C1 segment of cervical spinal cord (tissue), 14 donors: Measurements from ENCODE around the gene FGGY.
"Not testable (repeated sequence)": the region's sequence is repeated elsewhere in the genome, so short reads cannot be mapped to it uniquely, and the experiment has no call there.

Experiments used
- DNase-seq, 14 donors: peaks; one replicate each; lab custom pipeline; 2025; lab: John Stamatoyannopoulos, UW

FGGY gene

DNA sequence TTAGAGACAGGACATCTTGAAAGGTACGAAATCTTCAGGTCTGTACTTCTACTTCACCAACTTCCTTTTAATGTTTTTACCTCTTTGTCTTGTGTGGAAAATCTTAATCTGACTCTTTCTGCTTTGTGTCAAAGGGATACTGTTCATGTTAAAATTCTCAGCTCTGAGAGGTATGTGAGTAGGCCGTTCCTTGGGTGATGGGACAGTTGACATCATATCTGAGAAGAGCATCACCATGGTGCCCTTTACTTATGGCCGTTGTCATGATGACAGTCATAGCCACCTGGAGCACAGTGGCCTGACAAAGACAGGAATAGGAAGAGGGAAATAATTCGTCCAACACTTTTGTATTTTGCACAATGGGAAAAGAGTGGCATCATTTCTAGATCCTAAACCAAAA, 145.6 kb downstream of the FGGY start:
- DNase-seq = no peak

- no peak for DNase-seq
Observed at GRCh38 chr1:59443310-59443709, 146.4 kb downstream of the FGGY start.

DNA sequence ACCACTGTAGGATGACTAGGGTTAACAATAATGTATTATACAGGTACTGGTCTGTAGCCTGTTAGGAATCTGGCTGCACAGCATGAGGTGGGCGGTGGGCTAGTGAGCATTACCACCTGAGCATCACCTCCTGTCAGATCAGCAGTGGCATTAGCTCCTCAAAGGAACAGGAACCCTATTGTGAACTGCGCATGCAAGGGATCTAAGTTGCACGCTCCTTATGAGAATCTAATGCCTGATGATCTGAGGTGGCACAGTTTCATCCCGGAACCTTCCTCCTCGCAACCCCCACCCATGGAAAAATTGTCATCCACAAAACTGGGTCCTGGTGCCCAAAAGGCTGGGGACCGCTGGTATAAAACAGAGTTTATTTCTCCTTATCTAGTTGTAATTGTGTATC, 147.6 kb downstream of the FGGY start:
- DNase-seq = no peak

DNA sequence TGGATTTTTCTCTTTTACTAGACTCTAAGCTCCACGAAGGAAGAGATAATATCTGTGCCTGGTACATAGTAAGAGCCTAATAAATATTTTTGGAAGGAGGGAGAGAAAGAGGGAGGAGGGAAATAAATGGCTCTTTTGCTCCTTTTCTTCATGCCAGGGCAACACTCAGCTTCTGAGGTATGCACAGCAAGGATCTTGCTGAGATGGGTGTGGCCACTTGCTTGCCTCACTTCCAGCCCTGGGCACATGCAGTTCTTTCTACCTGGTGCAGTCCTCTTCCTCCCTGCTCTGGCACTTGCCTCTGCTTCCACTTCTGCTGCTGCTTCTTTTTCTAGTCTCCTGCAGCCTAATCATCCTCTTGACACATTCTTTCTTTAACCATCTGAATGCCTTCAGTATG, 148.1 kb downstream of the FGGY start:
- DNase-seq = no peak

- peak in 1 of 14 donors; percentile 14 for DNase-seq
Observed at GRCh38 chr1:59446257-59446901, 149.5 kb downstream of the FGGY start.

- DNase-seq = no peak
Observed at GRCh38 chr1:59452026-59452425, 155.1 kb downstream of the FGGY start.

DNA sequence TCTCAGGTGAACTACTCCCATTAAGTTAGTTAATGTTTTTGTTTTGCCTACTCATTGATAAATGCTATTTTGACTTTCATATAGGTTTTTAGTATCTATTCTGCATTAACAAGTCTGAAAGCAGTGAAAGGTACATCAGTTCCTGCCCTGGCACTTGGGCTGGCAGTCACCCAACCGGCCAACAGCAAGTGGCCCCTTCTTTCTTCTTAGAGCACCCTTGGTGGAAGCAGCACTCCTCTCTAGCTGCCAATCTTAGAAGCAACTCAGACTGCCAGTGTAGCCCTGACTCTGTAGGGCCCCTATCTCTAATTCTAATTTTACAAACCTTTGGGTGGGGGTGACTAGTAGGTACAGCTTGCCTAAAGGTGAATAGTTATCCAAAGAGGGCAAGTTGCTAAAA, 155.7 kb downstream of the FGGY start:
- no peak for DNase-seq

- no peak for DNase-seq
Observed at GRCh38 chr1:59453297-59453968, 156.5 kb downstream of the FGGY start.

- no peak for DNase-seq
Observed at GRCh38 chr1:59455206-59455605, 158.3 kb downstream of the FGGY start.

DNA sequence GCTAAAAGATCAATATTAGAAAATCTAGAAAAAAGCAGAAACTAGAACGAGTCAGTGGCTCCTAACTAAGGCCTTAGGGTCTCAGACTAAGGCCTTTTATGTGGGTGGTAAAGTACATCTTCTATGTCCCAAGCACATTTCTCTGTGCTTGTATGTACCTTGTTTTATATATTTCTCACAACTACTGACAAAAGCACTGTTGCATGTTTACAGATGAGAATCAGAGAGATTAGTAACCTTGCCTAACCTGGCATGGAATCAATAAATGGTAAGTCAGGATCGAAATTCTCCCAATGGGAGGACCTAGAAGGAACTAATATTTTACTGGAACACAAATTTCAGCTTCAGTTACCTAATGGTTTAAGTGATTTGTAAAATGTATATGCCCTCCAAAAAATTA, 160.9 kb downstream of the FGGY start:
- no peak for DNase-seq

GRCh38 chr1:59458884-59459283, 162.0 kb downstream of the FGGY start:
- DNase-seq = no peak

GRCh38 chr1:59462942-59463341, 166.0 kb downstream of the FGGY start:
- not testable (repeated sequence) for DNase-seq

DNA sequence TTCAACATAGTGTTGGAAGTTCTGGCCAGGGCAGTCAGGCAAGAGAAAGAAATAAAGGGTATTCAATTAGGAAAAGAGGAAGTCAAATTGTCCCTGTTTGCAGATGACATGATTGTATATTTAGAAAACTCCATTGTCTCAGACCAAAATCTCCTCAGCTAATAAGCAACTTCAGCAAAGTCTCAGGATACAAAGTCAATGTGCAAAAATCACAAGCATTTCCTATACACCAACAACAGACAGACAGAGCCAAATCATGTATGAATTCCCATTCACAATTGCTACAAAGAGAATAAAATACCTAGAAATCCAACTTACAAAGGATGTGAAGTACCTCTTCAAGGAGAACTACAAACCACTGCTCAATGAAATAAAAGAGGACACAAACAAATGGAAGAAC, 168.6 kb downstream of the FGGY start:
- DNase-seq = not testable (repeated sequence)

DNA sequence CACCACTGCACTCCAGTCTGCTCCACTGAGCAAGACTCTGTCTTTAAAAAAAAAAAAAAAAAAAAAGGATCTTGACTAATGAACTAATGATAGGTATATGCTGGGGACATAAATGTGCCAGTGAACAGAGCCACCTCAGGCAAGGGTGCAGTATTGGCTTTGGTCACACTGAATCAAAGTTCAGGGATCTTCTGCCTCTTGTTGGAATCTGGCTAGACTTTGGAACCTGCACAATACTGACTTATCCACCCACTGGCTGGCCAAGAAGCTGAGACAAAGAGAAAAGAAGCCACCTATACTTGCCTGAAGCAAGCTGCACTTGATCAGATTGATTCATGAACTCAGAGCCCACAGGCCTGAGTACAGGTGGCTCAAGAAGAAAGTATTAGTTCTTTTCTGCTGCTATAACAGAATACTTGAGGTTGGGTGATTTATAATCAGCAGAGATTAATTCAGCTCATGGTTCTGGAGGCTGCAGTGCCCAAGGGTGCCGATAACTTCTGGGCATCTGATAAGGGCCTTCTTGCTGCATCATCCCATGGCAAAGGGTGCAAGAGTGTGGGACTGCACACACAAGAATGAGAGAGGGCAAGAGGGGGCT, 172.0 kb downstream of the FGGY start:
- DNase-seq = no peak

GRCh38 chr1:59471991-59472570, 175.2 kb downstream of the FGGY start:
- not testable (repeated sequence) for DNase-seq

GRCh38 chr1:59473831-59474230, 176.9 kb downstream of the FGGY start:
- DNase-seq = no peak

DNA sequence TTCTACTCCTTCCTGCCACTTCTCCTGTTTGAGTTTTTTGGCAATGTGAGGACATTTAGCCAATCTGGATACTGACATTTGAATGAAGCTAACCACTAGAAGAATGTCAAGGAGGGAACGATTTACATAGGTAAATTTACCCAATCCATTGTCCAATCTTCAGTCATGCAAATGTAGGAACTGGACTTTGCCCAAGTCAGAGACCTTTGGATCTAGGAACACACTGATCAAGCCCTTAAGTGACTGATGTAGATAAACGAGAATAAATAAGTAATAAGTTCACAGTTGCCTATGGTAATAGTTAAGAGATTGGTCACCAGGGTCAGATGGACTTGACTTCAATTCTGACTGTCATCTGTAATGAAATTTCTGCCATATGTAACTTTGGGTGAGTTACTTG, 177.6 kb downstream of the FGGY start:
- DNase-seq = no peak

- DNase-seq = no peak
Observed at GRCh38 chr1:59475737-59476136, 178.8 kb downstream of the FGGY start.

- DNase-seq = no peak
Observed at GRCh38 chr1:59477286-59477685, 180.4 kb downstream of the FGGY start.

GRCh38 chr1:59477867-59478266, 181.0 kb downstream of the FGGY start:
- no peak for DNase-seq

GRCh38 chr1:59478822-59479221, 181.9 kb downstream of the FGGY start:
- DNase-seq = no peak

DNA sequence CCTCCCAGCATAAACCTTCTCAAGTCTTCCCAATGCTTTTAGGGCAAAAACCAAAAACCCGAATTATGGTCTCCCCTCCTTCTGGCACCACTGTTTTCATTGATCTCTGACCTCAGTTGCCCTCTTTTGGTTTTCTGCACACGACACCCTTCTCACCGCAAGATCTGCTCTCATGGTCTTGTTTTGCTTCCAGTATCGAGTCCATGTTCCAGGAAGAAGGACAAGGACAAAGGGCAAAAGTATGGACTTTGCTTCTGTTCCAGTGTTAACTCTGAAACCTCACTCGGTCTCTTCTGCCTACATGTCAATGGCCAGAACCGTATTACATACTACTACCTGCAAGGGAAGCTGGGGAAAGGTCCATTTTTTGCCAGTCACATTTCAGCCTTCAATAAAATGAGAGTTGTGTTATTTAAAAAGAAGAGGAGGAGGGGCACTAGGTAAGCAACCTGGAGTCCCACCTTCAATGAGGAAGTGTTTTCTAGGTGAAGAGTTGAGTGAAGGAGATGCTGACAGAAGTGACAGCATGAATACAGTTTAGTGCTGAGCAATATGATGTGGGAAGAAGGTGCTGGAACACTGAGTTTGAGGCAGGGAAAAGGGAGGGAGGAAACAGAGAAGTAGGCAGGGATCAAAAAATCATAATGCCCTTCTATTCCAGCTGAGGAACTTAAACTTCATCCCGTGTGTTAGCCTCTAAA, 183.4 kb downstream of the FGGY start:
- no peak for DNase-seq
